Endodermal cell (in vitro differentiated cells): ENCODE results near the gene LAG3. TPM values are rescaled to one million over a fixed set of nuclear protein-coding genes. Genes with fewer than 3 reads are reported as not detected.

Source experiments
- DNase-seq: peaks from one replicate; pipeline ENCODE4 v3.0.0-alpha.2; 2017
- H3K27ac ChIP-seq: 2 replicates; pipeline ENCODE4 v1.5.1; 2013; ENCODE audit warnings: mild to moderate bottlenecking, low read depth, low read length, moderate library complexity
- H3K27me3 ChIP-seq: 2 replicates; pipeline ENCODE4 v1.6.1; 2013; ENCODE audit warnings: mild to moderate bottlenecking, low read length, moderate library complexity; ENCODE audit not compliant: insufficient read depth, control insufficient read depth, poor library complexity, severe bottlenecking
- H3K36me3 ChIP-seq: 2 replicates; pipeline ENCODE4 v1.7.0; 2013; ENCODE audit warnings: mild to moderate bottlenecking, low read length, moderate library complexity; ENCODE audit not compliant: control insufficient read depth, insufficient read depth
- H3K4me1 ChIP-seq: one replicate; pipeline ENCODE4 v1.7.0; 2013; ENCODE audit warnings: low read length; ENCODE audit not compliant: control insufficient read depth, insufficient read depth
- H3K4me3 ChIP-seq: 2 replicates; pipeline ENCODE4 v1.5.1; 2013; ENCODE audit warnings: mild to moderate bottlenecking, low read length, moderate library complexity
- H3K9ac ChIP-seq: 2 replicates; pipeline ENCODE4 v1.6.1; 2013; ENCODE audit warnings: mild to moderate bottlenecking, low read length, moderate library complexity; ENCODE audit not compliant: poor library complexity, severe bottlenecking; ENCODE audit errors: extremely low read depth
- H3K9me3 ChIP-seq: 2 replicates; pipeline ENCODE4 v1.6.1; 2013; ENCODE audit warnings: mild to moderate bottlenecking, low read length, moderate library complexity; ENCODE audit not compliant: control insufficient read depth
- H3K27ac Mint-ChIP-seq: 2 replicates; pipeline ENCODE4 v1.8.0; 2020; ENCODE audit warnings: mixed read lengths
- H3K27me3 Mint-ChIP-seq: 2 replicates; pipeline ENCODE4 v1.8.0; 2021; ENCODE audit warnings: mild to moderate bottlenecking, mixed read lengths; ENCODE audit not compliant: insufficient read depth
- H3K36me3 Mint-ChIP-seq: 2 replicates; pipeline ENCODE4 v1.8.0; 2020; ENCODE audit warnings: low read depth, mixed read lengths
- H3K4me1 Mint-ChIP-seq: 2 replicates; pipeline ENCODE4 v1.8.0; 2020; ENCODE audit warnings: mixed read lengths
- H3K4me3 Mint-ChIP-seq: 2 replicates; pipeline ENCODE4 v1.8.0; 2020; ENCODE audit warnings: mild to moderate bottlenecking, moderate library complexity, mixed read lengths
- H3K9me3 Mint-ChIP-seq: 2 replicates; pipeline ENCODE4 v1.8.0; 2020; ENCODE audit warnings: mild to moderate bottlenecking, mixed read lengths
- WGBS, 2 experiments: methylation state at CpG; one replicate each; pipeline versions ENCODE4 v1.1.5 to v1.1.7; 2013; ENCODE audit warnings: missing lambda C conversion rate in 2 of 2, mixed read lengths in 1 of 2; ENCODE audit not compliant: insufficient coverage in 1 of 2, insufficient read length in 1 of 2; 5-methylcytosine and 5-hydroxymethylcytosine counted together
- total RNA-seq, 2 donors: library from RNA; stranded (reverse); fragmentation: NEBNext Ultra II Directional in 1 of 2; extraction: Animal tissue kit (Norgen Biotek cat#: 25700) in 1 of 2; gene quantifications; 2 replicates in 1 of 2; 3 replicates in 1 of 2; pipeline ENCODE4 v1.2.1, GENCODE V29; 2021
- TF ChIP-seq, protein P1 (sequence below): fragments of 200-600 bp; sonication (generic); conservative IDR thresholded peaks from 2 replicates; pipeline ENCODE4 v1.5.0; 2021; ENCODE audit warnings: antibody characterized with exemption, mild to moderate bottlenecking

Gene LAG3
- total RNA-seq, 2 donors from 2014 or later = 1.9 to 7.3 TPM

DNA sequence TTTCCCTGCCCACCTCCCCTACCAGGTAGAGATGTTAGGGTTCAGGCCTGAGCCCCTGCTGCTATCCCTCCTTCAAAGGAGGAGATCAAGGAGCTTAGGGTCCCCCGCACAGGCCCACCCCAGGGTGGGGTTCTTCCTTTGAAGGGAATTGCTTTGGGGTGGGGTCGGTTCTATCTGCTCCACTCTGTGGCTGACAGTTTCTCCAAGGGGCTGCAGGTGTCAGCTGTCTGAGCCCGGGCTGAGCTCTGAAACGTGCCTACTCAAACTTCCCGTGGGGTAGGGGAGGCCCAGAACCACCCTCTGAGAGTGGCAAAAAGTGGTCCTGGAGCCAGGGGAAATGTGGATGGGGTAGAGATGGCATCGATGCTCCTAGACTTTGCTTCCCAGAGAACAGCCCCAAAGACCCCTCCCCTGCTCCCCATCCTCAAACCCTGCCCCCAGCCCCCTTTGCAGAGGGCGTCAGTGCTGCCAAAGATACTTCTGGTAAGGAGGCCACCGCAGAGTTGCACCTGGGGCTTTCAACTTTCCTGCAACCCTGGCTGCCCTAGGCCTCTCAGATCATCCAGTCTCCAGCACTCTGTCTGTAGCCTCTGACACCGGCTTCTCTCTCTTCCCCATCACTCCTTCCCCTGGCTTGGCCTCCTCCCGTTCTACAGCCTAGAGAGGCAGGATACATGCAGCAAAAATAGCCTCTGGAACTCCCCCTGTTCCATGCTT lies 10.7 kb downstream of the LAG3 start:
- H3K36me3 Mint-ChIP-seq = no peaks in the 10 kb centered on the region
- no peak overlapping the region for H3K9ac ChIP-seq
- H3K4me1 Mint-ChIP-seq = peaks cover 26% of the 10 kb centered on the region
- no peaks in the 10 kb centered on the region for H3K27me3 ChIP-seq
- H3K4me3 Mint-ChIP-seq = no peak overlapping the region
- 62 to 80% methylated on average over 3 to 9 of the region's 10 CpGs for WGBS, 2 experiments
- DNase-seq = peak; percentile 37
- no peaks in the 10 kb centered on the region for H3K36me3 ChIP-seq
- H3K9me3 Mint-ChIP-seq = no peaks in the 10 kb centered on the region
- TF ChIP-seq, protein P1, sequence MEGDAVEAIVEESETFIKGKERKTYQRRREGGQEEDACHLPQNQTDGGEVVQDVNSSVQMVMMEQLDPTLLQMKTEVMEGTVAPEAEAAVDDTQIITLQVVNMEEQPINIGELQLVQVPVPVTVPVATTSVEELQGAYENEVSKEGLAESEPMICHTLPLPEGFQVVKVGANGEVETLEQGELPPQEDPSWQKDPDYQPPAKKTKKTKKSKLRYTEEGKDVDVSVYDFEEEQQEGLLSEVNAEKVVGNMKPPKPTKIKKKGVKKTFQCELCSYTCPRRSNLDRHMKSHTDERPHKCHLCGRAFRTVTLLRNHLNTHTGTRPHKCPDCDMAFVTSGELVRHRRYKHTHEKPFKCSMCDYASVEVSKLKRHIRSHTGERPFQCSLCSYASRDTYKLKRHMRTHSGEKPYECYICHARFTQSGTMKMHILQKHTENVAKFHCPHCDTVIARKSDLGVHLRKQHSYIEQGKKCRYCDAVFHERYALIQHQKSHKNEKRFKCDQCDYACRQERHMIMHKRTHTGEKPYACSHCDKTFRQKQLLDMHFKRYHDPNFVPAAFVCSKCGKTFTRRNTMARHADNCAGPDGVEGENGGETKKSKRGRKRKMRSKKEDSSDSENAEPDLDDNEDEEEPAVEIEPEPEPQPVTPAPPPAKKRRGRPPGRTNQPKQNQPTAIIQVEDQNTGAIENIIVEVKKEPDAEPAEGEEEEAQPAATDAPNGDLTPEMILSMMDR = no peak
- H3K4me3 ChIP-seq = no peak overlapping the region
- H3K9me3 ChIP-seq = no peaks in the 10 kb centered on the region
- peaks cover 26% of the 10 kb centered on the region for H3K27me3 Mint-ChIP-seq
- no peak overlapping the region for H3K27ac Mint-ChIP-seq
- peaks cover 13% of the 10 kb centered on the region for H3K4me1 ChIP-seq
- H3K27ac ChIP-seq = no peak overlapping the region

DNA sequence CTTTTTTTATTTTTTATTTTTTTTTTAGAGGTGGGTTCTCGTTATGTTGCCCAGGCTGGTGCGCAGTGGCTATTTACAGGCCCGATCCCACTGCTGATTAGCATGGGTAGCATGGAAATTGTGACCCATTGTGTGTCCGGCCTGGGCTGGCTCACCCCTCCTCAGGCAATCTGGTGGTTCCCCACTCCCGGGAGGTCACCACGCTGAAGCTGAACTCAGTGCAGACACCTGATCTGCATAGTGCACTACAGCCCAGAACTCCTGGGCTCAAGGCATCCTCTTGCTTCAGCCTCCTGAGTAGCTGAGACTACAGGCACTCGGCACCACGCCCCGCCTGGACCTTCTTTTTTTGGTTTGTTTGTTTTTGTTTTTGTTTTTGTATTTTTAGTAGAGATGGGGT lies 11.5 kb downstream of the LAG3 start:
- Histone ChIP-seq H3K4me1 (peaks cover 10% of the 10 kb centered on the region), H3K9me3 (no peaks in the 10 kb centered on the region), H3K9ac (no peak overlapping the region), H3K4me3 (no peak overlapping the region), H3K36me3 (no peaks in the 10 kb centered on the region), H3K27ac (no peak overlapping the region), H3K27me3 (no peaks in the 10 kb centered on the region)
- H3K4me1 Mint-ChIP-seq = peaks cover 18% of the 10 kb centered on the region
- H3K27me3 Mint-ChIP-seq = peaks cover 18% of the 10 kb centered on the region
- 82 to 93% methylated on average over 5 to 9 of the region's 9 CpGs for WGBS, 2 experiments
- peak; percentile 37 for DNase-seq
- H3K36me3 Mint-ChIP-seq = no peaks in the 10 kb centered on the region
- H3K27ac Mint-ChIP-seq = no peak overlapping the region
- TF ChIP-seq, protein P1 = no peak
- no peaks in the 10 kb centered on the region for H3K9me3 Mint-ChIP-seq
- no peak overlapping the region for H3K4me3 Mint-ChIP-seq

DNA sequence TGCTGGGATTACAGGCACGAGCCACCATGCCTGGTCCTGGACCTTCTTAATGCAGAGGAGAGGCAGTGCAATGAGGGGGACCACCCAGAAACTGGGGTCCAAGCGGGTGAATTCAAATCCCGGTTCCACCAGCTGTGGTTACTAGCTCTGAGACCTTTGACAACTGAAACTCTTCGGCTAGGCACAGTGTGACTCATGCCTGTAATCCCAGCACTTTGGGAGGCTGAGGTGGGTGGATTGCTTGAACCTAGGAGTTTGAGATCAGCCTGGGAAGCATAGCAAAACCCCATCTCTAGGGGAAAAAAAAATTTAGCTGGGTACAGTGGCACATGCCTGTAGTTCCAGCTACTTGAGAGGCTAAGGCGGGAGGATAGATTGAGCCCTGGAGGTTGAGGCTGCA lies 12.0 kb downstream of the LAG3 start:
- Histone ChIP-seq H3K27me3 (peaks cover 2% of the 10 kb centered on the region), H3K27ac (no peak overlapping the region), H3K4me3 (no peak overlapping the region), H3K36me3 (no peaks in the 10 kb centered on the region), H3K9me3 (no peaks in the 10 kb centered on the region), H3K4me1 (peaks cover 6% of the 10 kb centered on the region), H3K9ac (no peak overlapping the region)
- TF ChIP-seq, protein P1 = no peak
- Mint-ChIP-seq H3K27ac (no peak overlapping the region), H3K36me3 (no peaks in the 10 kb centered on the region), H3K4me1 (peaks cover 17% of the 10 kb centered on the region), H3K9me3 (no peaks in the 10 kb centered on the region), H3K27me3 (peaks cover 19% of the 10 kb centered on the region), H3K4me3 (no peak overlapping the region)
- WGBS, 2 experiments = 79 to 85% methylated on average over 5 of the region's 5 CpGs
- DNase-seq = peak; percentile 36
